BE2C (cell line): ENCODE measurements around the gene SPON1.

Source experiments
- DNase-seq: peaks from one replicate; pipeline ENCODE4 v3.0.0-alpha.2; 2020
- H3K27me3 ChIP-seq: fragments of 250-450 bp; sonication (Bioruptor Pico); 2 replicates; pipeline ENCODE4 v1.5.1; 2020; ENCODE audit warnings: mild to moderate bottlenecking
- H3K36me3 ChIP-seq: fragments of 250-450 bp; sonication (Bioruptor Pico); 2 replicates; pipeline ENCODE4 v1.5.1; 2020; ENCODE audit warnings: mild to moderate bottlenecking
- H3K4me1 ChIP-seq: fragments of 250-450 bp; sonication (Bioruptor Pico); 2 replicates; pipeline ENCODE4 v1.5.1; 2020
- H3K4me3 ChIP-seq: 2 replicates; pipeline ENCODE4 v1.5.1; 2011; ENCODE audit warnings: low read depth, low read length
- H3K9me3 ChIP-seq: fragments of 250-450 bp; sonication (Bioruptor Pico); 2 replicates; pipeline ENCODE4 v1.5.1; 2020
- CTCF ChIP-seq: IDR thresholded peaks from 2 replicates; pipeline ENCODE4 v1.5.1; 2012; ENCODE audit warnings: mild to moderate bottlenecking, low read depth, low read length

The SPON1 gene

GRCh38 chr11:14052198-14052597 lies 89.7 kb downstream of the SPON1 start:
- H3K36me3 ChIP-seq, result no peaks in the 10 kb centered on the region
- H3K27me3 ChIP-seq, result no peaks in the 10 kb centered on the region
- no peaks in the 10 kb centered on the region for H3K4me1 ChIP-seq
- no peak overlapping the region for H3K4me3 ChIP-seq
- no peak for DNase-seq
- H3K9me3 ChIP-seq, result no peaks in the 10 kb centered on the region
- TF ChIP-seq CTCF, result no peak

- Histone ChIP-seq H3K27me3 (no peaks in the 10 kb centered on the region), H3K4me3 (no peak overlapping the region), H3K9me3 (no peaks in the 10 kb centered on the region), H3K36me3 (no peaks in the 10 kb centered on the region), H3K4me1 (no peaks in the 10 kb centered on the region)
- TF ChIP-seq CTCF, result no peak
- no peak for DNase-seq
These were observed 91.9 kb downstream of the SPON1 start for GRCh38 chr11:14054116-14055107.

GRCh38 chr11:14055936-14056335 lies 93.4 kb downstream of the SPON1 start:
- DNase-seq, result no peak
- Histone ChIP-seq H3K4me3 (no peak overlapping the region), H3K27me3 (no peaks in the 10 kb centered on the region), H3K36me3 (no peaks in the 10 kb centered on the region), H3K4me1 (no peaks in the 10 kb centered on the region), H3K9me3 (no peaks in the 10 kb centered on the region)
- TF ChIP-seq CTCF, result no peak

DNA sequence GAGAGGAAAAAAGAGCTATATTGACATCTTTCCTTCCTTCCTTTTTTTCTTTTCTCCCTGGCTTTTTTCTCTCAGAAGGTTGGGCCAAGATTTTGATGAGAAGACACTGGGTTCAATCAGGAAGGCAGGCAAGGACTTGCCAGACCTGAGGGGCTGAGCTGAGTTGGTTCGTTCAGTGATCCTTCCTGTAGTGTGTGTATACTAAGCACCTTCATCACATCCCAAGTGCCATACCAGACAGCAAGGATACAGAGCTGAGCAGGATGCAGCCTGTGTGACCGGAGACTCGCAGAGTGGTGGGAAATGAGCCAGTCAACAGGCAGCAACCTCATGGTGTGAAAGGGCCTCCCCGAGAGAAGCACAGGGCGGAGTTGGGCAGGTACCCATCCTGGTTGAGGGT lies 95.5 kb downstream of the SPON1 start:
- H3K9me3 ChIP-seq, result no peaks in the 10 kb centered on the region
- no peak for DNase-seq
- no peaks in the 10 kb centered on the region for H3K27me3 ChIP-seq
- H3K4me1 ChIP-seq, result no peaks in the 10 kb centered on the region
- H3K4me3 ChIP-seq, result no peak overlapping the region
- no peak for TF ChIP-seq CTCF
- H3K36me3 ChIP-seq, result no peaks in the 10 kb centered on the region

DNA sequence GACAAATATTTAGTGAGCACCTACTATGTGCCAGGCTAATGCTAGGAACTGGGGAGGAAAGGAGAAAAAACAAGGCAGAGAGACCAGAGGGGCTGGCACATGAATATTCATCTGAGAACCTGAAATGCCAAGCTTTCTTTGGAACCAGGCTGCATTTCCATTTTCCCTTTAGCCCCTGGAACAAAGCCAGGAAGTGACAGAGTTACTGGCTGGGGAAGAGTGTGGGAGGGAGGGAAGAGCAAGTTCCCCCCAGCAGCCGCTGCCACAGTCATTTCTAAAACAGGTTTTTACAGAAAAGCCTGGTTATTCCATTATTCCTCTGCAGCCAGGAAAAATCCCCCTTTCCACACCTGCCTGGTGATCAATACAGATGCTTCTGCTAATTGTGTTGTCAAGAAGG lies 97.0 kb downstream of the SPON1 start:
- no peak for TF ChIP-seq CTCF

DNA sequence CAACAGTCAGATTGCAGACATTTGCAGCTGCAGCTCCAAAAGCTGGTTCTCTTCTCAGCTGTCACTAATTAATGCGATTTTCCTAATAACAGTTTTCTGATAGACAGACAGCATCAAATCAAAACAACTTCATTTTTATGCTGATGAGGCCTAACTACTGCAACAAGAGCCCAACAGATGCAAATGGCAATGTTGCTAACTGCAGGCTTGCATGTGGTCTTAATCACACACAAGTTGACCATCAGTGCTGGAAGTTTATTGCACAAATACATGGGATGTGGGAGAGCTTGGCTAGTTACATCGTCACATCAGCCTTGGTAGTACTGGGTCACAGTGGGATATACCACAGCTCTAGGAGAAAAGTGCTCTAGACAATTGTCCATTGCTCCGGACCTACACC lies 99.2 kb downstream of the SPON1 start:
- Histone ChIP-seq H3K9me3 (no peaks in the 10 kb centered on the region), H3K36me3 (no peaks in the 10 kb centered on the region), H3K27me3 (no peaks in the 10 kb centered on the region), H3K4me1 (no peaks in the 10 kb centered on the region), H3K4me3 (no peak overlapping the region)
- DNase-seq, result no peak
- TF ChIP-seq CTCF, result no peak

More for the DNA sequence above, 97.0 kb downstream of the SPON1 start:
- H3K4me1 ChIP-seq, result no peaks in the 10 kb centered on the region
- no peaks in the 10 kb centered on the region for H3K36me3 ChIP-seq
- H3K4me3 ChIP-seq, result no peak overlapping the region
- DNase-seq, result no peak
- H3K9me3 ChIP-seq, result no peaks in the 10 kb centered on the region
- no peaks in the 10 kb centered on the region for H3K27me3 ChIP-seq
